H1 (cell line): ENCODE results near the gene KDM6B. TPM values are rescaled to one million over a fixed set of nuclear protein-coding genes. Genes with fewer than 3 reads are reported as not detected.

Source experiments
- CTCF ChIP-seq, 3 experiments: IDR thresholded peaks; 1 replicate in 2 of 3; 2 replicates in 1 of 3; pipeline versions ENCODE4 v1.5.1 to v1.6.1; 2011; ENCODE audit warnings: low read length in 3 of 3, mild to moderate bottlenecking in 3 of 3, inconsistent platforms in 2 of 3, low read depth in 1 of 3, moderate library complexity in 1 of 3; ENCODE audit not compliant: insufficient read depth in 1 of 3; ENCODE audit errors: control extremely low read depth in 1 of 3
- KDM5A ChIP-seq: fragments of 200-600 bp; IDR thresholded peaks from 2 replicates; pipeline ENCODE4 v1.7.1; 2012; ENCODE audit warnings: mild to moderate bottlenecking, low read length, inconsistent platforms, mixed read lengths
- POLR2AphosphoS5 ChIP-seq: IDR thresholded peaks from 2 replicates; pipeline ENCODE4 v1.6.1; 2011; ENCODE audit warnings: low read depth, low read length
- TAF1 ChIP-seq: IDR thresholded peaks from 2 replicates; pipeline ENCODE4 v1.6.1; 2011; ENCODE audit warnings: mild to moderate bottlenecking, low read depth, low read length
- polyA plus RNA-seq, 7 experiments: library from polyadenylated mRNA; depleted of rRNA in 3 of 7; stranded (reverse) in 5 of 7; unstranded in 2 of 7; fragments of >200 nt in 5 of 7; fragments of 200-250 nt in 2 of 7; gene quantifications; 1 replicate in 5 of 7; 2 replicates in 1 of 7; 4 replicates in 1 of 7; pipeline versions ENCODE4 v1.2.1 to v1.2.3, GENCODE V29; 2011 to 2013; ENCODE audit warnings: missing spikeins in 2 of 7, mixed read lengths in 2 of 7
- total RNA-seq: library from RNA; stranded (reverse); fragmentation: NEBNext Ultra II Directional; extraction: Animal tissue kit (Norgen Biotek cat#: 25700); gene quantifications from 2 replicates; pipeline ENCODE4 v1.2.1, GENCODE V29; 2021

KDM6B gene
- total and polyA plus RNA-seq, 2 of the 8 experiments (the other 6 are each of a cell fraction or from before 2014, with no cell fraction given), result 0.48 to 3.7 TPM

GRCh38 chr17:7843536-7844291 is 9.7 kb downstream of the KDM6B start (continued):
- TF ChIP-seq CTCF (IDR thresholded peaks at IDR 0.05; ENCODE audit: control extremely low read depth in 1 of 3, insufficient read depth in 1 of 3, low read depth in 1 of 3, low read length in 3 of 3), result no peak
- no peak for TF ChIP-seq TAF1
- TF ChIP-seq KDM5A, result no peak
- TF ChIP-seq POLR2AphosphoS5, result no peak
